Stomach (tissue), 9 donors: ENCODE measurements around the gene KIF21B. TPM values are rescaled to one million over a fixed set of nuclear protein-coding genes. Genes with fewer than 3 reads are reported as not detected.

Experiments used
- DNase-seq, 2 donors: peaks; one replicate each; pipeline versions ENCODE4 v3.0.0 to v3.0.0-alpha.2; 2013 to 2019
- H3K27ac ChIP-seq, 5 donors: fragments of 200-600 bp in 4 of 5; sonication (generic) in 4 of 5; one replicate each; pipeline ENCODE4 v1.5.1; 2013 to 2019; ENCODE audit warnings: mild to moderate bottlenecking in 1 of 5, moderate library complexity in 1 of 5
- H3K27me3 ChIP-seq, 3 donors: fragments of 200-600 bp; sonication (generic); one replicate each; pipeline ENCODE4 v1.5.1; 2017 to 2019; ENCODE audit warnings: mixed run types in 1 of 3
- H3K36me3 ChIP-seq, 4 donors: fragments of 200-600 bp; sonication (generic); 1 replicate in 3 of 4; 2 replicates in 1 of 4; pipeline ENCODE4 v1.5.1; 2016 to 2019
- H3K4me1 ChIP-seq, 4 donors: fragments of 200-600 bp; sonication (generic); one replicate each; pipeline ENCODE4 v1.5.1; 2016 to 2019
- H3K4me3 ChIP-seq, 4 donors: fragments of 200-600 bp; sonication (generic) in 3 of 4; one replicate each; pipeline ENCODE4 v1.5.1; 2016 to 2019; ENCODE audit warnings: mild to moderate bottlenecking in 1 of 4
- H3K9me3 ChIP-seq, 4 donors: fragments of 200-600 bp; sonication (generic); one replicate each; pipeline ENCODE4 v1.5.1; 2016 to 2019
- CTCF ChIP-seq, 7 experiments: fragments of 450-650 bp in 4 of 7; fragments of 200-600 bp in 3 of 7; sonication (generic) in 3 of 7; IDR thresholded peaks; one replicate each; pipeline ENCODE4 v1.5.1; 2016 to 2019; ENCODE audit warnings: antibody characterized with exemption in 7 of 7, control low read depth in 2 of 7, mild to moderate bottlenecking in 1 of 7
- EP300 ChIP-seq: sonication (generic); formaldehyde crosslinking; IDR thresholded peaks from one replicate; pipeline ENCODE4 v1.6.1; 2017; ENCODE audit warnings: antibody characterized with exemption
- POLR2A ChIP-seq, 4 donors: fragments of 450-650 bp; IDR thresholded peaks; one replicate each; pipeline ENCODE4 v1.6.1; 2016; ENCODE audit warnings: antibody characterized with exemption in 4 of 4, control low read depth in 2 of 4, mild to moderate bottlenecking in 1 of 4, moderate library complexity in 1 of 4
- POLR2AphosphoS5 ChIP-seq, 3 donors: sonication (generic); formaldehyde crosslinking; IDR thresholded peaks; one replicate each; pipeline ENCODE4 v1.6.1; 2016; ENCODE audit warnings: antibody characterized with exemption in 3 of 3
- WGBS, 5 donors: extraction: QIAGEN DNeasy Blood & Tissue Kit in 3 of 5; methylation state at CpG; one replicate each; pipeline versions ENCODE4 v1.1.5 to v1.1.7; 2013 to 2018; 5-methylcytosine and 5-hydroxymethylcytosine counted together
- intact Hi-C: fragments of 100-400 bp; cut with DNase I; formaldehyde crosslinking; loops from one replicate; pipeline ENCODE4 v1.15.1; 2023; ENCODE audit warnings: low total_unique reads
- polyA plus RNA-seq, 3 donors: library from polyadenylated mRNA; stranded (reverse); fragments of 200-250 nt; gene quantifications; one replicate each; pipeline ENCODE4 v1.2.3, GENCODE V29; 2013
- total RNA-seq, 5 donors: library from RNA; depleted of rRNA; stranded (reverse); fragments of >200 nt; gene quantifications; one replicate each; pipeline versions ENCODE4 v1.1.0 to v1.2.3, GENCODE V29; 2014 to 2016
- donor health status: healthy with polysubstance abuse.
- donor health status: Bipolar disorder and iron deficiency.
- donor health status: healthy.

The KIF21B gene
- total and polyA plus RNA-seq, 8 donors = 0.30 to 8.8 (median 2.4) TPM

GRCh38 chr1:201051399-201051798, 27.9 kb upstream of the KIF21B start:
- Histone ChIP-seq H3K4me1 (peaks cover 4 to 38% (median 19%) of the 10 kb centered on the region in 4 donors), H3K9me3 (no peaks in the 10 kb centered on the region), H3K27me3 (no peaks in the 10 kb centered on the region), H3K36me3 (no peaks in the 10 kb centered on the region), H3K27ac (no peak overlapping the region), H3K4me3 (no peak overlapping the region)
- TF ChIP-seq CTCF (IDR thresholded peaks at IDR 0.05) = no peak
- no peak for TF ChIP-seq POLR2A (IDR thresholded peaks at IDR 0.05)
- no peak for TF ChIP-seq POLR2AphosphoS5 (IDR thresholded peaks at IDR 0.05)
- no peak for TF ChIP-seq EP300
- intact Hi-C loops = no loop called here
- DNase-seq = no peak
- WGBS, 5 donors = 64 to 82% (median 66%) methylated on average over 2 of the region's 2 CpGs

GRCh38 chr1:201050515-201051277, 27.2 kb upstream of the KIF21B start:
- no peak for DNase-seq
- Histone ChIP-seq H3K4me3 (no peak overlapping the region), H3K27me3 (no peaks in the 10 kb centered on the region), H3K27ac (no peak overlapping the region), H3K4me1 (peaks cover 4 to 32% (median 12%) of the 10 kb centered on the region in 4 donors), H3K36me3 (no peaks in the 10 kb centered on the region), H3K9me3 (no peaks in the 10 kb centered on the region)
- intact Hi-C loops = no loop called here
- TF ChIP-seq EP300 = no peak
- no peak for TF ChIP-seq CTCF (IDR thresholded peaks at IDR 0.05)
- TF ChIP-seq POLR2A (IDR thresholded peaks at IDR 0.05) = no peak
- no peak for TF ChIP-seq POLR2AphosphoS5 (IDR thresholded peaks at IDR 0.05)
- 62 to 84% (median 76%) methylated on average over 4 to 5 of the region's 5 CpGs for WGBS, 5 donors

- Histone ChIP-seq H3K4me1 (peaks cover 0 to 19% (median 4%) of the 10 kb centered on the region in 4 donors), H3K4me3 (no peak overlapping the region), H3K27me3 (no peaks in the 10 kb centered on the region), H3K9me3 (no peaks in the 10 kb centered on the region), H3K36me3 (no peaks in the 10 kb centered on the region), H3K27ac (no peak overlapping the region)
- intact Hi-C loops = no loop called here
- TF ChIP-seq POLR2AphosphoS5 (IDR thresholded peaks at IDR 0.05) (no peak), EP300 (no peak), POLR2A (IDR thresholded peaks at IDR 0.05) (no peak), CTCF (IDR thresholded peaks at IDR 0.05) (no peak)
- WGBS, 5 donors = 78 to 89% (median 85%) methylated on average over 5 of the region's 5 CpGs
- DNase-seq = no peak
Measured at GRCh38 chr1:201049248-201049831, 25.8 kb upstream of the KIF21B start.

- WGBS, 5 donors = 81 to 86% (median 84%) methylated on average over 12 to 13 of the region's 13 CpGs
- TF ChIP-seq EP300 (no peak), POLR2AphosphoS5 (IDR thresholded peaks at IDR 0.05) (no peak), CTCF (IDR thresholded peaks at IDR 0.05) (no peak), POLR2A (IDR thresholded peaks at IDR 0.05) (no peak)
- no peak for DNase-seq
- no peaks in the 10 kb centered on the region for H3K27me3 ChIP-seq
- no peak overlapping the region for H3K4me3 ChIP-seq
- no peaks in the 10 kb centered on the region for H3K36me3 ChIP-seq
- H3K27ac ChIP-seq = no peak overlapping the region
- intact Hi-C loops = no loop called here
- no peaks in the 10 kb centered on the region for H3K9me3 ChIP-seq
- H3K4me1 ChIP-seq = peaks cover 0 to 10% (median 2%) of the 10 kb centered on the region in 4 donors
Measured at GRCh38 chr1:201048521-201048920, 25.0 kb upstream of the KIF21B start.
